Esophagus muscularis mucosa (tissue), 4 donors: ENCODE measurements around the gene LIM2.

ENCODE experiments used
- EP300 ChIP-seq: sonication (generic); formaldehyde crosslinking; IDR thresholded peaks from one replicate; pipeline ENCODE4 v1.6.1; 2017; ENCODE audit warnings: antibody characterized with exemption
- POLR2A ChIP-seq: fragments of 450-650 bp; IDR thresholded peaks from one replicate; pipeline ENCODE4 v1.6.1; 2017; ENCODE audit warnings: antibody characterized with exemption, moderate library complexity, mild to moderate bottlenecking, low read depth
- POLR2AphosphoS5 ChIP-seq, 2 donors: sonication (generic); formaldehyde crosslinking; IDR thresholded peaks; one replicate each; pipeline ENCODE4 v1.6.1; 2017; ENCODE audit warnings: antibody characterized with exemption in 2 of 2
- TF ChIP-seq, protein P1 (sequence below), 3 experiments: fragments of 200-600 bp in 2 of 3; fragments of 450-650 bp in 1 of 3; sonication (generic) in 2 of 3; IDR thresholded peaks; one replicate each; pipeline ENCODE4 v1.5.1; 2017 to 2019; ENCODE audit warnings: antibody characterized with exemption in 3 of 3, mild to moderate bottlenecking in 2 of 3, moderate library complexity in 1 of 3

DNA sequence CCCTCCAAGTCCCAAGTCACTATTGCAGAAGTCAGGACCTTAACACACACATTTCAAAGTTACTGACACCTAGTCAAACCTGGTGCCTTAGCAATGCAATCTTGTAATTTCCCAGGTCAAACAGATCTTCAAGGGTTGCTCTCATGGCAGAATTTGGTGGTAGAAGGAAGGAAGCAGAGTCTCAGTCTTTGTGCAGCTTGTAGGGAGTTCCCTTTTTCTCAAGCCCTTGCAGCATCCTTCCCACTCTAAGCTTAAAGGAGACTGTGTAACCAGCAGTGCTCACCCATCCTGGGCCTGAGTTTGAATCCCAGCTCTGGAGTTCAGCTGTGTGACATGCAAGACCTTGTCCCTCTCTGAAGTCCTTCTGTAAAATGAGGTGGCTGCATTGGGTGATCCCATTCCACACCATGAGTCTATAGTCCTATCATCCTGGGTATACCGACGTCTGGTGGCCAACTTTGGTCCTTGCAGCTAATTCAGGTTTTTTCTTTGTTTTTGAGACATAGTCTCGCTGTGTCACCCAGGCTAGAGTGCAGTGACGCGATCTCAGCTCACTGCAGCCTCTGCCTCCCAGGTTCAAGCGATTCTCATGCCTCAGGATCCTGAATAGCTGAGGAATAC lies 19.8 kb upstream of the LIM2 start:
- TF ChIP-seq, protein P1, sequence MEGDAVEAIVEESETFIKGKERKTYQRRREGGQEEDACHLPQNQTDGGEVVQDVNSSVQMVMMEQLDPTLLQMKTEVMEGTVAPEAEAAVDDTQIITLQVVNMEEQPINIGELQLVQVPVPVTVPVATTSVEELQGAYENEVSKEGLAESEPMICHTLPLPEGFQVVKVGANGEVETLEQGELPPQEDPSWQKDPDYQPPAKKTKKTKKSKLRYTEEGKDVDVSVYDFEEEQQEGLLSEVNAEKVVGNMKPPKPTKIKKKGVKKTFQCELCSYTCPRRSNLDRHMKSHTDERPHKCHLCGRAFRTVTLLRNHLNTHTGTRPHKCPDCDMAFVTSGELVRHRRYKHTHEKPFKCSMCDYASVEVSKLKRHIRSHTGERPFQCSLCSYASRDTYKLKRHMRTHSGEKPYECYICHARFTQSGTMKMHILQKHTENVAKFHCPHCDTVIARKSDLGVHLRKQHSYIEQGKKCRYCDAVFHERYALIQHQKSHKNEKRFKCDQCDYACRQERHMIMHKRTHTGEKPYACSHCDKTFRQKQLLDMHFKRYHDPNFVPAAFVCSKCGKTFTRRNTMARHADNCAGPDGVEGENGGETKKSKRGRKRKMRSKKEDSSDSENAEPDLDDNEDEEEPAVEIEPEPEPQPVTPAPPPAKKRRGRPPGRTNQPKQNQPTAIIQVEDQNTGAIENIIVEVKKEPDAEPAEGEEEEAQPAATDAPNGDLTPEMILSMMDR (IDR thresholded peaks at IDR 0.05), result peak; percentile 42 to 57 (median 51)
- no peak for TF ChIP-seq EP300
- TF ChIP-seq POLR2A, result no peak
- TF ChIP-seq POLR2AphosphoS5 (IDR thresholded peaks at IDR 0.05), result no peak
